ENCODE measurements around the gene MCF2L2. TPM values are rescaled to one million over a fixed set of nuclear protein-coding genes. Genes with fewer than 3 reads are reported as not detected.

MCF2L2 gene
- total and polyA plus RNA-seq, 9 of the 15 experiments (the other 6 are each of a cell fraction or from before 2014, with no cell fraction given), result 0.56 to 4.2 (median 3.0) TPM

DNA sequence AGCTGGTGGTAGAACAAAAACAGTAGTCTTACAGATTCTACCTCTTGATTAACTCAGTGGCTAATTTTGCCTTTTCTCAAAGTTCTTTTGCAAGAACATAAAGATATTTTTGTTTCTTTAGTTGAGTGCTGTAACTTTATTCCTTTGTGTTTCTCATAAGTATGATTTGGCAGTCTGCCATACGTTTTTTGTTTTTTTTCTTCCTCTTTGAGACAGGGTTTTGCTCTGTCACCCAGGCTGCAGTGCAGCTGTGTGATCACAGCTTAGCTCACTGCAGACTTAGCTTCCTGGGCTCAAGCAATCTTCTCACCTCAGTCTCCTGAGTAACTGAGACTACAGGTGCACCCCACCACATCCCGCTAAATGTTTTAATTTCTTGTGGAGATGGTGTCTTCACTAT, 153.0 kb downstream of the MCF2L2 start (continued):
- peak; percentile 80 for TF ChIP-seq NFE2 (IDR thresholded peaks at IDR 0.05; ENCODE audit: low read depth)

DNA sequence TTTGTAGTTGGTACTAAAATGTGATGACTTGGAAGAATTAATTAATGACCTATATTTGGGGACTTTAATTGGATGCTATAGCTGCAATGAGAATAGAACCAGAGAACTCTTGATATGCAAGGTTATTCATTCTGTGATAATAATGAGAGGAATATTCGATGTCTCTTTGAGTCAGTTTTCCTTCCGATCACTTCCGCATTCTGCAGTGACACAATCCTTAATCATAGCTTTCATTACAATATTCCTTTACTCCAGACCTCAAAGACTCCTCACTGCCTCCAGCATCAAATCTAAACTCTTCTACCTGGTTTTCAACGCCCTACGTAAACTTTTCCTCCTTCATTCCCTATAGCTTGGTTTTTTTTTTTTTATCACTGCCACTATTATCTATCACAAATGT, 153.8 kb downstream of the MCF2L2 start:
- H2AFZ ChIP-seq (ENCODE audit: low read depth, low read length), result no peak overlapping the region
- ATAC-seq (no peak), FAIRE-seq (no peak), DNase-seq (ENCODE audit: extremely low read depth in 1 of 4, low spot score in 3 of 4) (no peak)
- H3K9me3 ChIP-seq (replicated peaks; ENCODE audit: control insufficient read depth, insufficient read depth, low read depth, low read length), result no peaks in the 10 kb centered on the region
- POLR2A ChIA-PET, result interaction anchor here (1.0 to 2.8 kb wide), 6 partner anchors 9 to 63 kb away, joined by 3 to 7 read pairs (median 5); no protein-coding TSS in a partner anchor
- TF ChIP-seq PKNOX1 (IDR thresholded peaks at IDR 0.05), result peak; percentile 42; the same call in 1 of the 2 replicates
- TF ChIP-seq ESRRA (IDR thresholded peaks at IDR 0.05; ENCODE audit: borderline replicate concordance, low read depth), result no peak
- no peaks in the 10 kb centered on the region for H3K27me3 ChIP-seq (ENCODE audit: control insufficient read depth in 2 of 2, insufficient read depth in 2 of 2, low read length in 2 of 2)
- CTCF ChIA-PET (ENCODE audit: low intra/inter-chr PET ratio), result no interaction called here
- WGBS (ENCODE audit: insufficient coverage, low coverage, missing lambda C conversion rate), result 76% methylated on average over 5 of the region's 5 CpGs
- BruUV-seq (replicated peaks), result no TSS peak
- H3K4me1 ChIP-seq (replicated peaks in 1 of 2; ENCODE audit: control insufficient read depth in 2 of 2, insufficient read depth in 2 of 2, low read length in 2 of 2), result peaks cover 0 to 9% of the 10 kb centered on the region in 2 experiments; a peak in 2 of 5 replicates
- H3K9me1 ChIP-seq (ENCODE audit: control insufficient read depth, insufficient read depth, low read length), result no peaks in the 10 kb centered on the region
- 0 out of 3 replicates have a peak, but pooled peaks cover 6% of the 10 kb centered on the region for H3K79me2 ChIP-seq (ENCODE audit: control insufficient read depth, insufficient read depth, low read length)
- no peak overlapping the region for H3K27ac ChIP-seq (ENCODE audit: extremely low read depth, low read depth, low read length)
- intact Hi-C loops (cut with micrococcal nuclease) (no loop called here), in situ Hi-C loops (cut with MboI) (no loop called here)
- H3K4me2 ChIP-seq (ENCODE audit: insufficient read depth, low read length), result no peak overlapping the region
- no peaks in the 10 kb centered on the region for H4K20me1 ChIP-seq (replicated peaks; ENCODE audit: control insufficient read depth, insufficient read depth, low read length)
- no peak overlapping the region for H3K4me3 ChIP-seq
- H3K36me3 ChIP-seq (ENCODE audit: control insufficient read depth, insufficient read depth, low read length), result peaks cover 19% of the 10 kb centered on the region
- no peak overlapping the region for H3K9ac ChIP-seq (ENCODE audit: insufficient read depth in 1 of 2, low read depth in 2 of 2, low read length in 2 of 2)
